GM18858 (cell line): Measurements from ENCODE around the gene VAPB.

Experiments
- ATAC-seq: cut with Tn5 transposase; IDR thresholded peaks from one replicate; pipeline ENCODE4 v1.9.1; 2021; ENCODE audit not compliant: unreplicated experiment

Gene VAPB

DNA sequence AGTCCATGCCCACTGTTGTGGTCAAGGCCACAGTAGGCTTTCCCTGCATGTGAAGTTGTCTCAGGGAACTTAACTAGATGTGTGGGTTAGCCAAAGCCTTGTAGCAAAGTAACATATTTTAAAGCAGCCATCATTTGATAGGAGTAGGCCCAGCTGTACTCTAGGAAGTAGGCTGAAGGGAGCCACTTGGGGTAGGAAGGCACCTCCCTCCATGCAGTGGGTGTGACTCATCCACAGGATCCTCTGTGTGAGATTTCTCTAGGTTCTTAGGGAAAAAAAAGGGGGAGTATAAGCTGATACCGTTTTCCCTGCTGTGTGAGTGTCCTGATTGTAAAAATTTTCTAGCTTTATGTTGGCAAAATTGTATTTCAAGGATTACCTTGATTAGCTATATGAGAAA is 44.7 kb downstream of the VAPB start:
- ATAC-seq: no peak

DNA sequence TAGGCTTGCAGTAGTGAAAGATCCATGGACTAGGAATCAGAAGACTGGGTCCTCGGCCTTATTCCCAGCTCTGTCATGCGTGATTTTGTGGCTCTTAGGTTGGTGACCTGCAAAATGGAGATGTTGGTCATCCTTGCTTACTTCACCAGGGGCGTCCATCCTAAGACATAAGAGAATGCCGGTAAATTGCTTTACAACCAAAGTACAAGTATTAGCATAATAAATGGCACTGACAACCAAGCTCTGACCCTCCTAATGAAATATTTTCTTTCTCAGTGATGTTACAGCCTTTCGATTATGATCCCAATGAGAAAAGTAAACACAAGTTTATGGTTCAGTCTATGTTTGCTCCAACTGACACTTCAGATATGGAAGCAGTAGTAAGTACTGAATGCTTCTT is 45.3 kb downstream of the VAPB start:
- no peak for ATAC-seq

DNA sequence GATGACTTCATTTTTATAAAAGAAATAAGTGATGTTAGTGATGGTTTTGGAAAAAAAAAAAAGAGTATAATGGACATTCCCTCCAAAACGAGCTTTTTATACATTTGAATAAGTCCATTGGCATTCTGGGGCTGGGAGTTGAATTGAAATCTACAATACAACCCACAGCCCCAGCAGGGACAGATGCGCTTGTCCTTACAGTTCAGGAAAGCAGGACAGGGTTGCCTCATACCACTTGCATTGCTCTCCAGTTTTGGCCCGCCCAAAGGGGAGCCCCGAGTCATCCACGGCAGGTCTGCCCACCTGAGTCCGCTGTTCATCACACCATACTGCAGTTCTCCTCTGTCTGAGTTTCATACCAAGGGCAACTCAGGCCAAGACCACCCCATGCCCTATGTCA is 46.2 kb downstream of the VAPB start:
- ATAC-seq: no peak

DNA sequence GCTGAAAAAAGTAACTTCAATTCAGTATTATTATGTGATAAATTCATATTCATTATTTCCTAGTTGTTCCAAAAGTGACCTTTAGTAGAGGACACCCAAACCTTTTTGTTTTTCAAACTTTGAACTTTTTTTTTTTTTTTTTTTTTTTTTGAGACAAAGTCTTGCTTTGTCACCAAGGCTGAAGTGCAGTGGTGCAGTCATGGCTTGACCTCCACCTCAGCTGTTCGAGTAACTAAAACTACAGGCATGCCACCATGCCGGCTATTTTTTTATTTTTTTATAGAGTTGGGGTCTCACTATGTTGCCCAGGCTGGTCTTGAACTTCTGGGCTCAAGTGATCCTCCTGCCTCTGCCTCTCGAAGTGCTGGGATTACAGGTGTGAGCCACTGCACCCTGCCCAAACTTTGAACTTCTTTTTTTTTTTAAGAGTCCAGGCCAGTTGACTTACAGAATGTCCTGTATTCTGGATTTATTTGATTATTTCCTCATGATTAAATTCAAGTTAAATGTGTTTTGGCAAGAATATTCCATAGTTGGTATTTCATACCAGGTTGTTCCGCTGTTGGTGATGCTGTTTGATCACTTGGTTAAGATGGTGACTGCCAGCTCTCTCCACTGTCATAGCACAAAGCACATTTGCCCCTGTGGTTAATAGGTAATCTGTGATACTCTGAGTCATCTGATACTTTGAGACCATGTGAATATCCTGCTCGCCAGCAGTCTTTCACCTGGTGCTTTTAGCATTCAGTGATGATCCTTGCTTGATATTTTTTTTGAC is 48.0 kb downstream of the VAPB start:
- no peak for ATAC-seq

DNA sequence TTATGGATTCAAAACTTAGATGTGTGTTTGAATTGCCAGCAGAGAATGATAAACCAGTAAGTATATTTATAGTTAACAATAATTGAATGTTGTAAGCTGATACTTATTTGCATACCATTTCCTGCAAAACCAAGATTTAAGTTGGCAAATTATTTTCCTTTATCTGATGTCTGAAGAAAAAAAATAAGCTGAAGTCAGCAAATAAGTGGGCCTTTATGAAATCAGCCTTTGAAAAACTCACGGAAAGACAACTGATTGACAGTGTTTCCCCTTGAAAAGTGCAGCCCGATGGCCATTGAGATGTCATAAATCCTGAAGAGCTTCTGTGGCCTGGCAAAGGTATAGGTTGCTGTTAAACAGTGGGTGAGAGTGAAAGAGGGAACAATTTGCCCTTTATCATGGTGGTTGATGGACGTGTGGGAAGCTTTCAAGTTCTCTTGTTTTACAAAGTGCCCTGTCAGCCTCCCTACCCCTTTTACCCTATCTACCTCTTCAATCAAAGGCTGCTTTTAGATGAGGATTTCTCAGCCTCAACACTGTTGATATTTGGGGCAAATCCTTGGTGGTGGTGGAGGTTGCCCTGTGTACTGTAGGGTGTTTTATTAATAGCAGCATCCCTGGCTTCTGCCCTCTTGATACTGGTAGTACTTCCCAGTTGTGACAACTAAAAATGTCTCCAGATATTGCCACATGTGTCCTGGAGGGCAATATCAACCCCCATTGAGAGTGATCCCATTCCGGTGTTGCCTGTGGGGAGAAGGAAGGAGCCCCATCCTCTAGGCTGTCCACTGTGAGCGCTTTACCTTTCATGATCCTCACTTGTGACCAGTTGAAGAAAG is 50.2 kb downstream of the VAPB start:
- no peak for ATAC-seq

DNA sequence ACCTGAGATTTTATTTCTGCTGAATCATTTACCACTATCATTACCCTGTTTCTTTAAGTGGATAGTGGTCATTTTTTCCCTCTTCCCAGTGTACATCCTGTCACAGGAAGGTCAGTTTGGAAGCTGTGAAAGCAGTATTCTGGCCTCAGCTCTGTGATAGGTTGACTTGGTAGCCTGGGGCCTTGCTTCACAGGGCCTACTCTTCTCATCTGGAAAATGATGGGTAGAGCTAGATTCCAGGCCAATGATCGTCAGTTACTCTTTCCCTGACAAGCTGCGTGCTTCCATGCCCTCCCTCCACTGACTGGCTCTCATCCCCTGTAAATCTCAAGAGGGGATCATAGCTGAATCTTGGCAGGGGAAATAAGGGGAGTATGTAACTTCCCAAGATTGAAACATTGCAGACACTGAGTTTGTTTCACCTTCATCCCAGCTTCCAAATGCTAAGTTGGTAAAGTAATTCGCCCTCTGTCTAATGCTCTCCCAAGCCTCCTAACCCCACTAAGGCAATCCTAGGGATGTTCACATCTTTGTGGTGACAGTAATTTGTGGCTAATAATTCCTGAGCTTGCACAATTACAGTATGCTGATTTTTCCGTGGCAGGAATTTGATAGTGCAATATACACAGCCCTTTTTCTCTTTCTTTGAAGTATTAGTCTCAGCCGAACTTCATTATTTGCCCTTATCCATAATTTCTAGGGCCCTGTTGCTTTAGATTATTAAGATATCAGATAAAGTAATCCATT is 51.2 kb downstream of the VAPB start:
- ATAC-seq: no peak

DNA sequence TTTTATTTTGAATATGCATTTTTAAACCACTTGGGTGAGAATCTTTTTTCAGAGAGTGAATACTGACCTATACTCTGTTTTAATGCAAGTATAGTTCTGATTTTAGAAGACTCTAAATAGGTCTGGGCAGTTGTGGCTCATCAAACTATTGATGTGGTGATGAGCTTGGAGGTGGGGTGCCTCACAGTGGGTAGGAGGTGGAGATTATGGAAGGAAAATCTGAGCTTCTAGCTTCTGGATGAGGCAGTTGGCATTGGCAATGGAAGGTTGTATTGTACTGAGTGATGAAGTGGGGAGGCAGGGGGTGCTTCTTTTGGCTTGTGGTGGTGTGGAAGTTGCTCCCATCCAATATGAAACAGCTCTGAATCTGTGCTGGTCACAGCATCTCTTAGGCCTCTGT is 52.7 kb downstream of the VAPB start:
- no peak for ATAC-seq

DNA sequence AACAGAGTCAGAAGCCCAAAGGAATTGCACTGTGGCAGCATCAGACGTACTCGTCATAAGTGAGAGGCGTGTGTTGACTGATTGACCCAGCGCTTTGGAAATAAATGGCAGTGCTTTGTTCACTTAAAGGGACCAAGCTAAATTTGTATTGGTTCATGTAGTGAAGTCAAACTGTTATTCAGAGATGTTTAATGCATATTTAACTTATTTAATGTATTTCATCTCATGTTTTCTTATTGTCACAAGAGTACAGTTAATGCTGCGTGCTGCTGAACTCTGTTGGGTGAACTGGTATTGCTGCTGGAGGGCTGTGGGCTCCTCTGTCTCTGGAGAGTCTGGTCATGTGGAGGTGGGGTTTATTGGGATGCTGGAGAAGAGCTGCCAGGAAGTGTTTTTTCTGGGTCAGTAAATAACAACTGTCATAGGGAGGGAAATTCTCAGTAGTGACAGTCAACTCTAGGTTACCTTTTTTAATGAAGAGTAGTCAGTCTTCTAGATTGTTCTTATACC is 55.8 kb downstream of the VAPB start:
- ATAC-seq: no peak

DNA sequence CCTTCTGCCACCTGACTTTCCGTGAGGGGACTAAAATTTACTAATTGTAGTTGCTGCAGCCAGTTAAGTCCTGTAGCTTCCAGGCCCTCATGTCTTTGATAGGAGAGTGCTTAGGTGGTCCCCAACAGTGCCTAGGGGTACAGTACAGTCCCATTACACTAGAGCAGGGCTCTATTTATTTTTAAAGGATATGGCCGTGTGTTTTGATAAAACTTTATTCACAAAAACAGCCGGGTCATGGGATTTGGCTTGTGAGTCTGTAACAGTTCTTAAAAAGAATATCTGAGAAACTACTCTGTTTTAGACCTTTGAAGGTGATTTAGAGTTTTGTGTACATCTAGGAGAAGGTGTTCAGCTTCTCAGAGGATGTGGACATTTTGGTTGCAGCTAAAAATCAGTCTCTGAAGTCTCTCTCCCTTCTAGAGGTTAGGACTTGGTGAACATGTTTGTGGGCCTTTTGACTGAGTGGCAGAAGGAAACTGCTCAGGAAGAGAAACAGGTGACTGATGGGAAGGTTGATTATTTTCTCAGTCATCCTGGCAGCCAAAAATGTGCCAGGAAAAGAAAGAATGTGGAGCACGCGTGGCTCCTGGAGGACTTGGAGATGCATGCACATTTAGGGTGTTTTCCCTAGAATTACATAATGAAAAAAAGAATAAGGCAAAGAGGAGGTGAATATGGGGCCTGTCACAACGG is 57.4 kb downstream of the VAPB start:
- ATAC-seq: no peak

DNA sequence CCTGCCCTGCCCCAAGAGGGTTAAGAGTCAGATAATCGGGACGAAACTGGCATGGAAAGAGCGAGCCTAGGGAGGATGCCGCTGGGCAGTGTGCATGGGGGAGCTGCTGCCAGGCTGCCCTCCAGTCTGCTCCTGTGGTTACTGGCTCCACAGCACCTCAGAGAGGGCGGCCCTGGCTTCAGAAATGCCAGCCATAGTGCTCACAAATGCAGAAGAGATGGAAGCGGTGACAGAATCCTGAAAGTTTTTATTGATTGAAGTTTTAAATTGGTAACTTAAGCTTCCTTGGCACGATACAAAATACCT is 57.9 kb downstream of the VAPB start:
- no peak for ATAC-seq

DNA sequence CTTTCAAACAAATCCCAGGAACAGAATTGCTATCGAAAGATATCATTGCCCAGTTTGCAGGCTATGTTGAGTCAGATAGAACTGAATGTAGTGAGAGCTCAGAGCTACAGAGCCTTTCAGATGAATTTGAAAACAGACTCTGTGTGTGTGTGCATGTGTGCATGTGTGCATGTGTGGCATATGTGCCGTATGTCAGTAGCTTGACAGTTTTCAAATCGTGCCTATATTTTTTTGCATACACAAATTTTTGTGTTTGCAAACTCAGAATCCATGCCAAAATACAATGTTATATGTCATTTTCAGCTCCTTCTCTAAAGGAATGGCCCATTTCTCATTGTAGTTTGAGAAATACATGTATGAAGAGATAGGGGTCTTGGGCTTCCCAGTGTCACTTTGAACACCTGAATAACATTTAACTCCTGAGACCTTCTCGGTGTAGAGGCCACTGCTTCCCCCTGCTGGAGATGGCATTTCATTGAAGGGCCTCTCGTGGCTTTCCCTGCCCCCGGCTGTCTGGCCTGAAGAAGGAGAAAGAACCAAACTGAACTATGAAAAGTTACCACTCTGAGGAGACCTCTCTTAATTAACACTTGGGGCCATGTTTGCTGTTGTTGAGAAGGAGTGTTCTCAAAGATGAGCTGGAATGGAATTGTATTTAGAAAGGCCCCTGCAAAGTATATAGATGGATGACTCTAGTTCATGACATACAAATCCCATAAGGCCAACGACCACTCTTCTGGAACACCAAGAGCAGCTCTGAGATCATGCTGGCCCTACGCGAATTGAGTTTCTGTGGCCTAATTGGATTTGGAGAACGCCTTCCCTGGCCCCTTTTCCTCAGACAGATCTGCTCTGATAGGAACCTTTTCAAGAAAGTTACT is 58.7 kb downstream of the VAPB start:
- ATAC-seq: no peak

DNA sequence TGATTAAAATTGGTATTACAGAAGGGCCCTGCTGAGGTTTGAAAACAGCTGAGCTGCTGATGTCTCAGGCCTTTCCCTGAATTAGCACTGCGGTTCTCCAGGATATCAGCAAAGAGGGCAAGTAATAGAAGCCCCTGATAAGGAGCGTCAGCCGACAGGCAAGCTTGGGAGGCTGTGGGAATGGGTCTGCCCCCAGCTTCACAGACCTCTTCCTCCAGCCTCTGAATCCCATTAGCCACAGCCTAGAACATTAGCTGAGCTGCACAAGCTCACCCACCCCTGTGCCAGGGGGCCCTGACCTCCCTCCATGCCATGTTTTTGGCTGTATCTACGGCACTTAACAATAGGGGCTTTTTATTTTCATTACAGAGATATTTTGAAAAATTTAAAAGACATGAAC is 59.9 kb downstream of the VAPB start:
- ATAC-seq: no peak

DNA sequence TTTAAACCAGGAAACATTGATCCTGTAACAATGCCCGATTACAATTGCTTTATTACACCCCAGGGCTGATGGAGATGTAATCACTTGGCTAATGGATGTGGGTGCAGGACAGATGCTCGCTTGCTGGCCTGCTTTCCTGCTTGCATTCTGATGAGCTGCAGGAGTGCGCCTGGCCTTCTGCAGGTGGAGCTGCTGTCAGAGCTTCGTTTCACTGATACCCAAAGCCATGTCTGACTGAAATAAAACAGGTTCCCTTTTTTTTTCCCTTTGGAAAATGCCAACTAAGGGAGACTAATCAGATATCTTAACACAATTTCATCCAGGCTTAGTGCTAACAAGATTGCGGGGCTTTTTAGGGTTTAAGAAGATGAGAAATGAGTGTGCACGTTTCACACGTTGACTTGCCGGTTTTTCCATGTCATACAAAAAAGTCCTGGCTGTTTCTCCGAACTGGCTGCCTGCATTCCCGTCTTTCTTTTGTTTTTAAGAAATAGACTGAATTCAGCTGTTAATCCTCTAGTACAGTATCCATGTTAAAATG is 60.7 kb downstream of the VAPB start:
- ATAC-seq: no peak

DNA sequence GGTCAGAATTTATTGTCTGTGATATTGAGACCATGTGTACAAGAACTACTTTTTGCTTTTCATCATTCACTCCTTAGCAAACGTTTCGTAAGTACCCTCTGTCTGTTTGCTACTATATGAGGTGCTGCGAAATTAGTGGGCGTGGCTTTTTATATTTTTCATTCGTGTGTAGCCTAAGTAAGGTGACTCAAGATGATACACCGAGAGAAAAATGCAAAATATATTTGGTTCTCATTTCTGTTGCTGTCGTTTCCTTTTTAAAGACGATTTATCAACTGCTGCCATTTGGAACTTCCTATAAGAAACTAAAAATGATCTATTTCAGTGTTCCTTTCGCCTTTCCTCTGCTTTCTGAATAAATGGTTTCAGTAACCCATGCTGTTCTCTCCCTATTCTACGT is 61.2 kb downstream of the VAPB start:
- ATAC-seq: peak; percentile 57

DNA sequence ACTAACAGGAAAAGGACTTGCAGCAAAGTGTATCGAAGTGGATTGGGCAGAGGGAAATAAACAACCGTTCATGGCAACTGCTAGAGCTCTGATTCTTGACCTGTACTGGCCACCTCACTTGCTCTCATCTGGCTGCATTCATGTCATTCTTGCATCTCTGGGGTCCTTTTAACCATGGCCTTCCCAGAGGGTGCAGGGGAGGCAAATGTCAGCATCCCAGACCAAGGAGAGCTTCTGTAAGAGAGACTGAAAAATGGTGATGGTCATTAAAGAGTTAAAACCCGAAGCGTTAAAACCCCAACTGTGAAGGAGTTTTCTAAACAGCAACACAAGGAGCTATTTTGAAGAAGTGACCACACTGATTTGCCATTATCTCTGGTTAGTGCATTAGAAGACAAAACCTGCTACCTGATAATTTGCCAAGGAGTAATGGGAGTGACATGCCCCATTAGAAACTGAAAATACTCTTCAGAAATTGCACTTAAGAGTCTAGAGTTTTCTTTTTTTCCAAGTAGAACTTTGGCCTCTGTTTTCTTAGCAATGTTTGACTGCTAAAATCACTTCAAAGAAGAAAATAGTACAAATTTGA is 63.7 kb downstream of the VAPB start:
- ATAC-seq: no peak

DNA sequence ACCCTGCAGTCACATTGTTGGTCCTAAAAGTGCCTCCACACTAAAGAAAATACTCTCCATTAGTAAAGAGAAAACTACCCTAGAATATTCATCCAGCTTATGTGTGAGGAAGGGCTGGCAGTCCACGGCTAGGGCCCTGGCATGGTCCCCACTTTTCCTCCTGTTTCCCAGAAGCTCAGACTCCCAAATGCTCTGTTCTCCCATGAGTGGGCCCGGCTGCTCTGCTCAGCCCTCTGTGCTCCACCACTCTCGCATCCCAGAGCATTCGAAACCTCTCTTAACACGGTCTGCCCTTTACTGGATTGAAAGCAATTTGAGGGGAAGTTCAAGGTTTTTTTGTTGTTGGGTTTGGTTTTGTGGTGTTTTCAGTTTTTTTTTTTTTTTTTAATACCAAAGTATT is 64.4 kb downstream of the VAPB start:
- no peak for ATAC-seq

DNA sequence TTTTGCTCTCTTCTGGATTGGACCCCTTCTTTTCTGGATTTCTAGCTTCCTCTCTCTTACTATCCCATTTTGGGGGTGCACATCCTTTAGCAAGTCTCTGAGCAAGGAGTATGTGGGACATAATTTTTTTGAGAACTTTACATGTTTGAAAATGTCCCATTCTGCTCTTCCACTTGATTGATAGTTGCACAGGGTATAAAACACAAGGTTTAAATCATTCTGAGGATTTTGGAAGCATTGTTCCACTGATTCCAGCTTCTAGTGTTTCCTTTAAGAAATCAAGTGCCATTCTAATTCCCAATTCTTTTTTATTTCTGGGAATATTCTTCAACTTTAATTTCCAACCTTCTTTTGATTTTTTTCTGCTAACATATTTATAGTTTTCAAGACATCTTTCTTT is 65.4 kb downstream of the VAPB start:
- ATAC-seq: no peak

DNA sequence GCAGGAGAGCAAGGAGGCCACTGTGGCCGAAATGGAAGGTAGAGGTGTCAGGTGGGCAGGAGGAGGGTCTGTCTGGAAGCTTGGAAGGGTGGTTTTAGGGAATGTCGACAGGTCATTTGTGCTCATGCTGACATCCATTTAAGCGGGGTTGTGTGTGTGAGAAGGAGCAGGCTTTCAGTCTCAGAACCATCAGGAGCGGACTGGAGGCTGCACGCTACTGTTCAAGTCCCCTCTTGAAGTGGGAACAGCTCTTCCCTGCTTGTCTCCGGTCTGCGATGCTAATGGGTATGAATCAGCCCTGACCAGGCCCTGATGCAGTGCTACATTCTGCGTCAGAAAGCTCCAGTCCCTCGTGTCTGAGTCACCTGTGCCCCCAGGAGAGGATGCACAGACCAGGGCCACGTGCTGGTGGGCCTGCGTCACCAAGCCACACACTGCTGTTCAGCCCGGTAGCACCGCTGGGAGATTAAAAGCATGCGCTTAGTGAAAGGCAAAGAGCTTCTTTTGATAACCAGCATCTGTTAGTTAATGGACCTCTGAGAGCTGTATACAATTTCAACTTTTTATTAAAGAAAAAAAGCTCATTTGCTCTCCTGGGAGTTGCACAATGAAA is 68.2 kb downstream of the VAPB start:
- no peak for ATAC-seq
